ELR (cell line): Measurements from ENCODE around the gene YJEFN3.

ENCODE experiments used
- DNase-seq: peaks from one replicate; pipeline ENCODE4 v3.0.0-alpha.2; 2015; ENCODE audit warnings: low read depth

Gene YJEFN3

GRCh38 chr19:19498255-19498991 lies 30.3 kb upstream of the YJEFN3 start:
- no peak for DNase-seq

DNA sequence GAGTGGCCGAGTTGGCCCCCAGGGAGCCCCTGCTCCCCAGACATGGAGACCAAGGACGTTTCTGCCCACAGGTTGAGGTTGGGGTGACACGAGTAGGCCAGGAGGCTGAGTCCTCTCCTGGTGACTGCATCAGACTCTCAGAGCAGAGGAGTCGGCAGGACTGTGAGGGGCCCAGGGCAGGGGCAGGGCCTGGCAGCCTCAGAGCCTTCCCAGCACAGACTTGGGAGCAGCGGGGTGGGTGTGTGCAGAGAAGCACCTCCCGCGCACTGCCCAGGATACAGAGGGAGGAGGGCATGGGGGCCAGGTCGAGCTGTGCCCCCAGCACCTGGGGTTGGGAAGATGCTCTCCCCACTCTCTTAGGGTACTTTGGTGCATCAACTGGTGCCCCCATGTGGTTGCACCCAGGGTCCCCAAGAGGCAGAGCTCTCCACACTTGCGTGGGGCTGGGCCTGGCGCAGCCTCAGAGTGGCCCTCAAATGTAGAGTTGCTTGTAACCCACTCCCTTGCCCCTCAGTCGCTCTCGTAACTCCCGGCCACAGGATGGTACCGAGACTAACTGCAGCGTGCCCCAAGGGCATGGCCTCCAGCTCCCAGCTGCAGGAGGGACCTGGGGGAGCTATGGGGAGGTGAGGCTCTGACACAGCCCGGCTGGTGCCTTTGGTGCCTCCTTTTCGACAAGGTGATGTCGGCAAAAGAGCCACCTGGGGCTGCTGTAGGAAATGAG lies 29.3 kb upstream of the YJEFN3 start:
- no peak for DNase-seq

DNA sequence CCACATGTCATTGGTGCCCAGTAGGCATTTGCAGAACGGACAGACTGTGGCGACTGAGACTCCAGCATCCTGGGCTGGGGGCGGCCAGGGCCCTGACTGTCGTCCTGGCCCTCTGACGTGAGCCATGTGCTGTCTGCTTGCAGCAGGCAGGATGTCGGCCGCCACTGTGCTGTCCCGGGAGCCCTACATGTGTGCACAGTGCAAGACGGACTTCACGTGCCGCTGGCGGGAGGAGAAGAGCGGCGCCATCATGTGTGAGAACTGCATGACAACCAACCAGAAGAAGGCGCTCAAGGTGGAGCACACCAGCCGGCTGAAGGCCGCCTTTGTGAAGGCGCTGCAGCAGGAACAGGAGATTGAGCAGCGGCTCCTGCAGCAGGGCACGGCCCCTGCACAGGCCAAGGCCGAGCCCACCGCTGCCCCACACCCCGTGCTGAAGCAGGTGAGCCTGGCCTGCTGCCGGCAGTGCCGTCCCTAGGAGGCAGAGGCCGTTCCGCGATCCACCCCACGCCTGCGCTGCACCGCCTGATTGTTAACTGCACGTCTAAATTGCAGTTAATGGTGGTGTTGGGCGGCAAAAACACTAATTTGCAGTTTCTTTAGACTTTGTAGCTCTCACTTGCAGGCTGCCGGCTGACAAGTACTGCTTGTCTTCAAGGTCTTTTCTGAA lies 27.6 kb upstream of the YJEFN3 start:
- DNase-seq: no peak

DNA sequence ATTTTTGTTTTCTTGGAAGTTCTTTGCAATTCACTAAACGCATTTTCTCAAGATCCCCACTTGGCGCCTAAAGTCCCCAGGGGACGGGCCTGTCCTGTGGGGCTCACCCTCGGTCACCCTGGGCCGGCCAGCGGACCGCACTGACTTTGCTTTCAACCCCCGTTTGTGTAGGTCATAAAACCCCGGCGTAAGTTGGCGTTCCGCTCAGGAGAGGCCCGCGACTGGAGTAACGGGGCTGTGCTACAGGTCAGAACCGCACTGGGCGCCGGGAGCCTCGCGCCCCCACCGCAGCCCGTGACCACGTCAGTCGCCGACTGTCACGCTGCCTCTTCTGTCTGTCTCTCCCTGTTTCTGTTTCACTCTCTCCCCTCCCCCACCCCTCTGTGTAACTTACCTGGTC lies 26.9 kb upstream of the YJEFN3 start:
- no peak for DNase-seq

DNA sequence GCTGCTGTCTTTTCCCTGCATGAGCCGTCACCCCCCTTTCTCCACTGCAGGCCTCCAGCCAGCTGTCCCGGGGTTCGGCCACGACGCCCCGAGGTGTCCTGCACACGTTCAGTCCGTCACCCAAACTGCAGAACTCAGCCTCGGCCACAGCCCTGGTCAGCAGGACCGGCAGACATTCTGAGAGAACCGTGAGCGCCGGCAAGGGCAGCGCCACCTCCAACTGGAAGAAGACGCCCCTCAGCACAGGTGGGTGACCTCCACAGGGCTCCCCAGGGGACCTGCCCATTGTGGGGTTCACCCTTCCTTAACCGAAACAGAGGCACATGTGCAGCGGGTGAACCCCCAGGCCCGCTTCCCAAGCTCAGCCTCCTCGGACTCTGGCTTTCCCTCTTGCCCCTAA lies 26.4 kb upstream of the YJEFN3 start:
- no peak for DNase-seq

DNA sequence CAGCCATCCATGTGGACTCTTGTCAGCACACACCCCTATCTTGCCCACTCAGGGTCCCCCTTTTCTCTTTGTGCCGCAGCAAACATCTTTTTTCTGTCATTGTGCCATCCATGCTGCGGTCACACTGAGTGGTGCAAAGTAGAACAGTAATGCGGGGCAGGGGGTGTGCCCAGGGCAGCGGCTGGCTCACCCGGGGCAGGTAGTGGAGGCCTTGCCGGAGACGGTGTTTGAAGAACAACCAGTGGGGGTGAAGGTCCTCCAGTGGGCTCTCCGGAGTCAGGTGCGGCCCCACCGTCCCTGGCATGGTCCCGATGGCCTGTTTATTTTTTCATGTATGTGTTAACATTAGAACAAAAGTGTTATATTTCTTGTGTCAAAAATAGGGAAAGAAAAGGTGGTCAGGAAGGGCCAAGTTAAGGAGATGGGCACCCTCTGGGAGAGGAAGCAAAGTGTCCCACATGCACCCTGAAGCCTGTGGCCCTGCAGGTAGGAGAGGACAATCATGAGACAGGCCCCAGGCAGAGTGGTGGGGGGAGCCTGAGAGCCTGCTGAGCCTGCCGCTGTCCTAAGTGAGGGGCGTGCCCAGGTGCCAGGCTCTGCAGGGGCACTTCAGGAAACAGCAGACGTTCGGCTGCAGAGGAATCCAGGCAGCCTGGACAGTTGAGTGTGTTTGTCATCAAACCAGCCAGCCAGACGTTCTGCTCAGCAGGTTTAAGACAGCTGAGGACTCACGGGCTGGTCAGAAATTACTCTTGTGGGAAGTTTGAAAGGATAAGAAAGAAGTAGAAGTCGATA lies 25.7 kb upstream of the YJEFN3 start:
- DNase-seq: no peak

DNA sequence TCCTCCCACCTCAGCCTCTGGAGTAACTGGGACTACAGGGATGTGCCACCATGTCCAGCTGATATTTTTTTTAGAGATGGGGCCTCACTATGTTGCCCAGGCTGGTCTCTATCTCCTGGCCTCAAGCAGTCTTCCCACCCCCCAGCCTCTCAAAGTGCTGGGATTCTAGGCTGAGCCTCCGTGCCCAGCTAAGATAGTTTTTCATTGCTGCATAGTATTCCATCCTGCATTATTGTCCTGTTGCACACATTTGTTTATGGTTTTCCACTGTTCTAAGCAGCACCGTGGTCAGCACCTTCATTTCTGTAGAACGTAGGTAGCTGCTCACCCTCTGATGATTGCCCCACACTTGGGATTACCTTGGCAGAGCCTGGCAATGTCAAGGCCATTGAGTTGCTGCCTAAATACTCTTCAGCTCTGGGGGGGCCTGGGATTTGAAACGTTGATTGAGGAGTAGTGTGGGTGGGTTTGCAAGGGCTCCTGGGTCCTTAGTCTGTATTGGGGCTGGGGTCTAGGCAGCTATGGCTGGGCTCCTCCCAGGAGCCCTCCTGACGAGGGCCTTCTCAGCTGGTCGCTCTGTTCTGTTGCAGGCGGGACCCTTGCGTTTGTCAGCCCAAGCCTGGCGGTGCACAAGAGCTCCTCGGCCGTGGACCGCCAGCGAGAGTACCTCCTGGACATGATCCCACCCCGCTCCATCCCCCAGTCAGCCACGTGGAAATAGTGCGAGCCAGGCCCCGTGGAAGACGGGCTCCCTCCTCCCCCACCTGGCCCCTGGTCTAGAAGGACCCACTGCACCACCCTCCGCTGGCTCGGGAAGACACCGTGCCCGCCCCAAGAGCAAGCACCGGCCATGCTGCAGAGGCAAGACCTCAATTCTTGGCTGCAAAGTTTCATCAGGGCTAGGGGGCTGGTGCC lies 23.7 kb upstream of the YJEFN3 start:
- no peak for DNase-seq

- DNase-seq: no peak
These were observed 22.9 kb upstream of the YJEFN3 start for GRCh38 chr19:19505669-19506326.

DNA sequence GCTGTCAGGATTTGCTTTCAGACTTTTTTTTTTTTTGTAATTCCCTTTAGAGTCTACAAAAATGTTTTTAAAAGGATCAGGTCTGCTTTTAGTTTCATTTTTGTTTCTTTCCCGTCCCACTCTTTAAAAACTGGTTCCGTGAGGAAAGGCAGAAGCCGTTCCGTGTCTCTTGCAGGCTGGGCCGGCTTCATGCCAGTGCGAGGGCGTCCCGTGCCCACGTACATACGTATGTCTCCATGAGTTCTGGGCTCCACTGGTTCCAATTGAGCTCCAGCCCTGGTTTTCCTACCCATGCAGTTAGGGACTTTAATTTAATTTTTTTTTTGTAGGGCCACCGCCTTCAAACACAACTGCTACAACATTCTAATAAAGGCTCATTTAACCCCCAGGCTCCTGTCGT lies 22.1 kb upstream of the YJEFN3 start:
- DNase-seq: no peak

GRCh38 chr19:19507354-19507753 lies 21.4 kb upstream of the YJEFN3 start:
- DNase-seq: no peak

DNA sequence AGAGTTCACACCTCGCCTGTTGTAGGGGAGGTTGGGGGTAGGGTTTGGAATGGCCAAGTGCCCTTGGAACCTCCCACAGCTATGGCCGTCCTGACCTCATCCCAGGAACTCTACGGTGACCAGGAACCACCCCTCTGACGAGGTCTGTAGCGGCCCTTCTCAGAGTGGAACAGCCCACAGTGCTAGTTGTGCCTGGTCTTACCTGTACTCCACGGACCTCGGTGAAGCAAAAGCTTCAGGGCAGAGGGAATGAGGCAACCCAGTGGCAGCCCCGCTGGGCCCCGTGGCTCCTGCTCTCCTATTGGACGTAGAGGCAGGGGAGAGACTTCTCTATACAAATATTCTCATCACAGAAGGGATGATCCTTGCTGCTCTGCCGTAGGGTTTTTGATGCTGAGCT lies 20.5 kb upstream of the YJEFN3 start:
- DNase-seq: no peak

DNA sequence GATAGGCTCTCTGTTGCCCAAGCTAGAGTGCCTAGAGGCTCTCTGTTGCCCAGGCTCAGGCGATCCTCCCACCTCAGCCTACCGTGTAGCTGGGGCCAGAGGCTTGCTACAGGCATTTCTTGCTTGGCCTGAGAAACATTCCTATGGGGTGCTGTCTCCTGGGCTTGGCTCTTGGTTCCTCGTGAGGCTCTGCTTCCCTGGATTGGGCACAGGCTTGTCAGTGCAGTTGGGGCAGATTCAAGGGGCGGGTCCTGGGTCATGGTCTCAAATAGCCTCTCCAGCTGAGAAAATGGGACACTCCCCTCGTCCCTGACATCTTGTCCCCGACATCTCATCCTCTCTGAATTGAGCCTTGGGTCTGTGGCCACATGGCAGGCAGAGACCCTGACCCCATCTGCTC lies 18.3 kb upstream of the YJEFN3 start:
- DNase-seq: peak; percentile 23

- DNase-seq: no peak
These were observed 15.0 kb upstream of the YJEFN3 start for GRCh38 chr19:19513682-19514081.

GRCh38 chr19:19514215-19514657 lies 14.5 kb upstream of the YJEFN3 start:
- DNase-seq: no peak

- no peak for DNase-seq
These were observed 13.7 kb upstream of the YJEFN3 start, which contains the start of gene TSSK6 for GRCh38 chr19:19514881-19515641. Gene TSSK6 (minus strand): TSS chr19:19515548. CDS start chr19:19515427, 121 bp downstream.

GRCh38 chr19:19515642-19516519 lies 12.8 kb upstream of the YJEFN3 start, which contains the start of gene NDUFA13:
Gene NDUFA13 (plus strand): TSS chr19:19516225. CDS start chr19:19516239, 14 bp downstream.
- DNase-seq: peak; percentile 94

- no peak for DNase-seq
These were observed 11.5 kb upstream of the YJEFN3 start for GRCh38 chr19:19517235-19517619.

GRCh38 chr19:19520989-19521388 lies 7.7 kb upstream of the YJEFN3 start:
- no peak for DNase-seq

- DNase-seq: no peak
These were observed 5.5 kb upstream of the YJEFN3 start for GRCh38 chr19:19523177-19523576.
